Ovary (tissue), 3 donors: Measurements from ENCODE around the gene CXCR5.

Experiments
- CTCF ChIP-seq, 3 donors: fragments of 450-650 bp in 2 of 3; fragments of 200-600 bp in 1 of 3; IDR thresholded peaks; one replicate each; pipeline versions ENCODE4 v1.5.1 to v1.8.0; 2016 to 2022; ENCODE audit warnings: antibody characterized with exemption in 3 of 3, mild to moderate bottlenecking in 1 of 3
- EP300 ChIP-seq: sonication (generic); formaldehyde crosslinking; IDR thresholded peaks from one replicate; pipeline ENCODE4 v1.6.1; 2017; ENCODE audit warnings: antibody characterized with exemption
- POLR2A ChIP-seq: fragments of 450-650 bp; IDR thresholded peaks from one replicate; pipeline ENCODE4 v1.6.1; 2017; ENCODE audit warnings: antibody characterized with exemption, mild to moderate bottlenecking, moderate library complexity
- donor health status: DM: no; HTN: no; CAD: no.

GRCh38 chr11:118837868-118838267 is 45.8 kb upstream of the CXCR5 start:
- no peak for TF ChIP-seq POLR2A
- TF ChIP-seq CTCF (IDR thresholded peaks at IDR 0.05): no peak
- TF ChIP-seq EP300: no peak
